ENCODE data around the gene SEL1L2.

The SEL1L2 gene

GRCh38 chr20:13915284-13915683 is 75.1 kb downstream of the SEL1L2 start:
- no peak for DNase-seq (ENCODE audit: low read depth)

GRCh38 chr20:13913572-13913971 is 76.8 kb downstream of the SEL1L2 start:
- DNase-seq (ENCODE audit: low read depth): no peak
- no peak overlapping the region for H3K4me3 ChIP-seq (ENCODE audit: control insufficient read depth, low read depth, low read length)
- no peak for TF ChIP-seq CTCF (IDR thresholded peaks at IDR 0.05; ENCODE audit: control insufficient read depth, insufficient read depth, low read depth, low read length, missing control alignments)

More at GRCh38 chr20:13915284-13915683, 75.1 kb downstream of the SEL1L2 start:
- no peak for TF ChIP-seq CTCF (IDR thresholded peaks at IDR 0.05; ENCODE audit: control insufficient read depth, insufficient read depth, low read depth, low read length, missing control alignments)
- no peak overlapping the region for H3K4me3 ChIP-seq (ENCODE audit: control insufficient read depth, low read depth, low read length)

GRCh38 chr20:13913131-13913530 is 77.3 kb downstream of the SEL1L2 start:
- TF ChIP-seq CTCF (IDR thresholded peaks at IDR 0.05; ENCODE audit: control insufficient read depth, insufficient read depth, low read depth, low read length, missing control alignments): no peak
- DNase-seq (ENCODE audit: low read depth): no peak
- no peak overlapping the region for H3K4me3 ChIP-seq (ENCODE audit: control insufficient read depth, low read depth, low read length)

- H3K4me3 ChIP-seq (ENCODE audit: control insufficient read depth, low read depth, low read length): no peak overlapping the region
- TF ChIP-seq CTCF (IDR thresholded peaks at IDR 0.05; ENCODE audit: control insufficient read depth, insufficient read depth, low read depth, low read length, missing control alignments): no peak
- DNase-seq (ENCODE audit: low read depth): no peak
Measured at GRCh38 chr20:13910492-13910891, 79.9 kb downstream of the SEL1L2 start.

- H3K4me3 ChIP-seq (ENCODE audit: control insufficient read depth, low read depth, low read length): no peak overlapping the region
- no peak for TF ChIP-seq CTCF (IDR thresholded peaks at IDR 0.05; ENCODE audit: control insufficient read depth, insufficient read depth, low read depth, low read length, missing control alignments)
Measured at GRCh38 chr20:13909067-13909466, 81.3 kb downstream of the SEL1L2 start.

GRCh38 chr20:13904766-13905165 is 85.6 kb downstream of the SEL1L2 start:
- DNase-seq (ENCODE audit: low read depth): no peak
- no peak overlapping the region for H3K4me3 ChIP-seq (ENCODE audit: control insufficient read depth, low read depth, low read length)
- no peak for TF ChIP-seq CTCF (IDR thresholded peaks at IDR 0.05; ENCODE audit: control insufficient read depth, insufficient read depth, low read depth, low read length, missing control alignments)

More at GRCh38 chr20:13909067-13909466, 81.3 kb downstream of the SEL1L2 start:
- DNase-seq (ENCODE audit: low read depth): no peak

GRCh38 chr20:13900496-13900895 is 89.9 kb downstream of the SEL1L2 start:
- H3K4me3 ChIP-seq (ENCODE audit: control insufficient read depth, low read depth, low read length): no peak overlapping the region
- TF ChIP-seq CTCF (IDR thresholded peaks at IDR 0.05; ENCODE audit: control insufficient read depth, insufficient read depth, low read depth, low read length, missing control alignments): no peak
- DNase-seq (ENCODE audit: low read depth): no peak

All from AG09309 (cell line).